ENCODE results near the gene GPR135.

Gene GPR135

GRCh38 chr14:59478540-59478939, 13.4 kb upstream of the GPR135 start:
- in situ Hi-C loops (cut with HindIII; ENCODE audit: low sequenced_read_pairs): no loop called here
- no peak overlapping the region for H3K4me3 ChIP-seq (ENCODE audit: low read depth, low read length)
- no peak for TF ChIP-seq CTCF (IDR thresholded peaks at IDR 0.05; ENCODE audit: low read depth, low read length, missing control alignments)
- no peak for DNase-seq (ENCODE audit: low read depth)

- TF ChIP-seq CTCF (IDR thresholded peaks at IDR 0.05; ENCODE audit: low read depth, low read length, missing control alignments): no peak
- no peak overlapping the region for H3K4me3 ChIP-seq (ENCODE audit: low read depth, low read length)
- in situ Hi-C loops (cut with HindIII; ENCODE audit: low sequenced_read_pairs): no loop called here
- no peak for DNase-seq (ENCODE audit: low read depth)
These were observed 10.5 kb upstream of the GPR135 start for GRCh38 chr14:59475709-59476108.

GRCh38 chr14:59474172-59474571, 9.0 kb upstream of the GPR135 start:
- no peak overlapping the region for H3K4me3 ChIP-seq (ENCODE audit: low read depth, low read length)
- no peak for TF ChIP-seq CTCF (IDR thresholded peaks at IDR 0.05; ENCODE audit: low read depth, low read length, missing control alignments)
- peak; percentile 68 for DNase-seq (ENCODE audit: low read depth)
- in situ Hi-C loops (cut with HindIII; ENCODE audit: low sequenced_read_pairs): no loop called here

- no peak for TF ChIP-seq CTCF (IDR thresholded peaks at IDR 0.05; ENCODE audit: low read depth, low read length, missing control alignments)
- in situ Hi-C loops (cut with HindIII; ENCODE audit: low sequenced_read_pairs): no loop called here
- peak overlapping the region; percentile 47 for H3K4me3 ChIP-seq (ENCODE audit: low read depth, low read length)
- no peak for DNase-seq (ENCODE audit: low read depth)
These were observed 479 bp downstream of the GPR135 start for GRCh38 chr14:59464486-59465315.

GRCh38 chr14:59463787-59464485, 1.2 kb downstream of the GPR135 start:
- in situ Hi-C loops (cut with HindIII; ENCODE audit: low sequenced_read_pairs): no loop called here
- peak overlapping the region; percentile 47 for H3K4me3 ChIP-seq (ENCODE audit: low read depth, low read length)
- no peak for DNase-seq (ENCODE audit: low read depth)

GRCh38 chr14:59461891-59462290, 3.3 kb downstream of the GPR135 start:
- in situ Hi-C loops (cut with HindIII; ENCODE audit: low sequenced_read_pairs): no loop called here
- TF ChIP-seq CTCF (IDR thresholded peaks at IDR 0.05; ENCODE audit: low read depth, low read length, missing control alignments): no peak
- DNase-seq (ENCODE audit: low read depth): no peak
- H3K4me3 ChIP-seq (ENCODE audit: low read depth, low read length): no peak overlapping the region

More at GRCh38 chr14:59463787-59464485, 1.2 kb downstream of the GPR135 start:
- TF ChIP-seq CTCF (IDR thresholded peaks at IDR 0.05; ENCODE audit: low read depth, low read length, missing control alignments): no peak
